ENCODE measurements around the gene TMIE.

The TMIE gene

DNA sequence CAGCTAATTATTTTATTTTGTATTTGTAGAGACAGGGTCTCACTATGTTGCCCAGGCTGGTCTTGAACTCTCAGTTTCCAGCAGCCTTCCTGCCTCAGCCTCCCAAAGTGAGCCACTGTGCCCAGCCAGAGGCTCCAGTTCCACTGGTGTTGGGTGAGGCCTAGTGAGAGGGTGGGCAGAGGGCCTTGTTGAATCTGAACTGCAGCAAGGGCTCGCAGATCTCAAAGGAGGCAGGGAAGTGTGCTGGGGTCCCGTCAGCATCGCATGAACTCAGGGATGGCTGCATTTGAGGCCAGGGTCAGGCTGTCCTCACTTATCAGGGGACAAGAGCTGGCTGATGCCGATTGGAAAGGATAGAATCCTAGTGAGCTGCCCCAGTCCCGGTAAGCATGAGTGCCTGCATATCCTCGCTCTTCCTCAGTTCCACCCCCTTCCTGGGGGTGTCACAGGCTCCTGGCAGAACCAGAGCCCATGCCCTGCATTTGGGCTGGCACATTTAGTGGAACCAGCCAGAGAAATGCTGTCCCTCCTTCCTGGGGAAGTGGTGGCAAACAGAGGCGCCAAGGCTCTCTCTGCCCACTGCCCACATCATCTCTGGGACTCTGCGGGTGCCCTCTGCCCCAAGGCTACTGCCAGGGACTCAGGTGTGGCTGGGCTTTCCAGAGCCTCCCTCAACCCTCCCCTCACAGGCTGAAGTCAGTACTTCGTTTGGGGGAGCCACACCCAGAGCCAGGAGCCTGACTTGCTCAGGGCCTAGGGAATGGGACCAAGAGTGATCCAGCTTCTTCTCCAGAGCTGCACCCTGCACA, 31.8 kb upstream of the TMIE start:
- DNase-seq: no peak

- DNase-seq: no peak
These were observed 30.9 kb upstream of the TMIE start for GRCh38 chr3:46670000-46670890.

DNA sequence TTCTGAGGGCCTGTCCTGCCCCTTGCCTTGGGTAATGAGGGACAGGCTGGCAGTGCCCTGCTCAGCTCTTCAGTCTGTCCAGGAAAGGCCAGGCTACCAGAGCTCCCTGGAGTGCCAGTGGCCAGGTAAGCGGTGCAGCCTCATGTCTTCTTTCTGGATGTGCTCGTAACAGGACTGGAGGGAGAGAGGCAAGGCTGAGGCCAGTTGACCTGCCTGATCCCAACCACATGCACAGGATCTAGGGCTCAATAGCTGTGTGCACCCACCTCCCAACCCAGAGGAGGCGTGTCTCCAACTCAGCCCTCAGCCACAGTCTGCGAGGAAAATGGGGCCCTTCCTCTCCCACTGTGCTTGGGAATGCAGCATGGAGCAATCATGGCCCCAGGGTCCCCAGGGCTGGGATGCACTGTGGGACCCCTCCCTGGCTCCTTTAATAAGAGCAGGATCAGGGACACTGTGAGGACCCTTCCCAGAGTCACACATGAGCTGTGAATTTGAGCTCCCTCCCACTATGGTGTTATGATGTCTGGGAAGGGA, 30.2 kb upstream of the TMIE start:
- DNase-seq: no peak

DNA sequence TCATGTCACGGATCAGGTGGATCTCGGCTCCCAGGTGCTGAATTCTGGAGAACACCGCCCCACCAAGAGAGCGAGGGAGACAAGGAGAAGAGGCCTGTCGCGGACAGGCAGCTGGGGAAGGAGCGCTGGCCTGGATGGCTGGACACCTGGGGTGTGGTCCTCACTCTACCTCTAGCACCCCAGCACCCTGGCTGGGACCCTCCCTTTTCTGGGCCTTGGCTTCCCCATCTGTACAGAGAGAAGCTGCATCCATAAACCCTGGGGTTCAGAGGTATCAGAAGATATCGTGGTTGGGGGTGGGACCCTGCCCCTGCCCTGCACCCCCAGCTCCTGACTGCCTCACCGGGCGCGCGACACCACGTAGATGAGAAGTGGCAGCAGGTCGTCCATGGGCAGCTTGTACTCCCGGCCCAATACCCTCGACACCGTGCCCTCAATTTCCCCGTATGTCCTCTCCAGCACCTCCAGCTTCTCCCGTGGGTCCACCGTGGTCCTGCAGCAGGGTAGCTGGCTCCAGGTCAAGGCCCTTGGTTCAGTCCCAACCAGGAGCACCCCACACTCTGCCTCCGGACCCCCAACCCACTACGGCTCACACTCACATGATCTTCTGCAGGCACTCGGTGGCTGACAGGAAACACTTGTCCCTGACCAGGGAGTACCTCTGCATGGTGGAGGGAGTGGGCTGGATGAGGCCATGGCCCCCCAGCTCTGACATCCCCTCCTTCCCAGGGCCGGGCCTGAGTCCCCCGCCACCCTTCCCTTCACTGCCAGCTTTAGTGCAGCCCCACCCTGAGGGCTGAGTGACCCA, 29.4 kb upstream of the TMIE start:
- no peak for DNase-seq

- no peak for DNase-seq
These were observed 28.9 kb upstream of the TMIE start for GRCh38 chr3:46672349-46672695.

DNA sequence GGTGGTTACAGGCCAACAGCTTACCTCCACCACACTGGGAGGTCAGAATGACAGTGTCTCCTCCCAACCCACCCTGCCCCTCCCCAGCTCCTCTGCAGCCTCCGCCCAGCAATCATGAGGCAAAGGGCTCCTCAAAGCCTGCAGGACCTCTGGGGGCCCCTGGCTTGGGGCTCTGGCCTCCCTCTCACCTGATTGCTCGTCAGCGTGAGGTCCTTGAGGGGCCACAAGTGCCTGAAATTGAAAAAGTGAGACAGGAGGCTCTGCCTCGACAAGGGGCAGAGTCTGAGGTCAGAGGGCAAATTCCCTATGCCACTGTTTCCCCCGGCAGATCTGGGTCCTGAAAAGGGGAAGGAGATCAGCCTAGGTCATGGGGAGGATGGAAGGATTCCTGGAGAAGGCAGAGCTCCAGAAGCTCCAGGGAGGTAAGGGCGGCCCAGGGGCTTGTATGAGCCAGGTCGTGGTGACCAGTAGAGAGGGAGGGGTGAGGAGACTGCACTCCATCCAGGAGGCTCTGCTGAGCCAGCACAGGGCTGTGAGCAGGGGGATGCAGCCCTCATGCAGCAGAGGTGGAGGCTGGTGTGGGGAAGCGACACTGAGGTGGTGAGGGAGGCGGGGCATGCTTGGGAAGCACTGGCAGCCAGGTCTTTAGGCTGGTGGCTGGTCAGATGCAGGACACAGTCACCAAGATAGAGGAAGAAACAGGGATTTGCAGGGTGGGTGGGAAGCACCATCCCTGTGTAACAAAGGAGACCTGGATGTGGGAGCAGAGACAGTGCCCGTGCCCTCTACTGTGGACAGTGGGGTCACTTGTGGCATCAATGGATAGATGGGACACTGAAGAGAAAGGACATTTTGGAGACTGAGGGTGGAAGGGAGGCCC, 27.8 kb upstream of the TMIE start:
- no peak for DNase-seq

DNA sequence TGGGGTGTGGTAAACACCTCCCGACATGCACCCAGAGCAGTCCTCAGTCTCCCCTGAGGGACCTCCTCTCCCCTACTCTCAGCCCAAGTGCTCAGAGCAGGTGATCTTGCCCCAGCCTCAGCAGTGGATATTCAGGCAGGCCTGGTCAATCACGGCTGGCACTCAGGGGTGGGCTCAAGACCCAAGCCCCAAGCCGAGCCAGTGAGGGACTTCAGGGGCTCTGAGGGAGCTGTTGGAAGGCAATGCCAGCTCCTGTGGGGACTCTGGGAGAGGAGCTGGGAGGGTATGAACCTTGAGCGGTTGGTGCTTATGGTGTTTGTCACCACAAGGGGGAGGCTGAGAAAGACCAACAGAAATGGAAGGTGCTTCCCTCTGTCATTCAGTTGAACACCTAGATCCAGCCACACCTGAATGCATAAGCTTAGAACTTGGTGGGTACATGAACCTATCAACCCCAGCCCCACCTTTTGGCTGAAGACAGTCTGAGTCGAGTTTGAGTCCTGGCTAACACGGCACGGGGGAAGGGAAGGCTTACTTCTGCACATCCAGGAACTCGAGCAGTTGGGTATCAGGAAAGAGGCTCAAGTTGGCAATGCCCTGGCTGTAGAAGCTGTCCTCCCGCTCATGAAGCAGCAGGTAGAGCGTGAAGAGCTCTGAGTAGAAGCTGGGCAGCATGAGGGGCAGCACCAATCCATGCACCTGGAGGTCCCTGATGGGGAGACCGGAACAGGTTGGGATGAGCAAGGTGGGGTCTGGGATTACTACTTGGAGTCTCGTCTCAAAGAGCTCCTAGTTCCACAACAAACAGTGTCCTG, 27.0 kb upstream of the TMIE start:
- no peak for DNase-seq

GRCh38 chr3:46675426-46675825, 25.8 kb upstream of the TMIE start:
- no peak for DNase-seq

- DNase-seq: no peak
These were observed 25.2 kb upstream of the TMIE start for GRCh38 chr3:46675843-46676567.

GRCh38 chr3:46676601-46677410, 24.4 kb upstream of the TMIE start:
- no peak for DNase-seq

DNA sequence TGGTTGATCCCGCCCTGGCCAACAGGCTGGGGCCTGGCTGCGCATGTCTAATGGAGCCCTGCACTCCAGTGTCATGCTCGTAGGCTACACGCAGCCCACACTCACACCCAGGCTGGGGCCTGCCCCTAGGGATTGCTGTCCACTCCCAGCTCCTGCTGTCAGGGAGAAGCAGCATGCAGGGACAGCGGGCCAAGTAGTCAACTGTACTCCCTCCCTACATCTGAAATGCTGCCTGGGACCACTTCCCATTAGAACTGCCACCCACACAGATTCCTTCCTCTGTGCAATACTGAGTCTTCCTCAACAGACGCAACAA, 23.8 kb upstream of the TMIE start:
- peak; percentile 10 to 41 for DNase-seq

DNA sequence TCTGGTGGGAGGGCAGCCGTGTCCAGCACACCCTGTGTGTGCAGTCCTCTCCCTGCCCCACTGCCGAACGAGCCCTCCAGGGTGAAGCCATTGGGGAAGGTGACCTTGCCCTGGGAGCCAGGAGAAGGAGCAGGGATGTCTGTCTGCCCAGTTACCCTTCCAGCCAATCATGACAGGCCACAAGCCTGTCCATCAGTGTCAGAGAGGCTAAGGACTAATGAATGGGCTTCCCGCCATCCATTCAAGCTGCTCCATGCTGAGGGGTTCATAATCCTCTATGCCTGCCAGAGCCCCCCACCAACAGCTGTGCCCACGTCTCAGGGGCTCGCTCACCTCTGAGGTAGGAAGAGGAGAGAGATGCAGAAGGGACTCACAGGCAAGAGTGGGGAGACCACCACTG, 22.9 kb upstream of the TMIE start:
- no peak for DNase-seq

DNA sequence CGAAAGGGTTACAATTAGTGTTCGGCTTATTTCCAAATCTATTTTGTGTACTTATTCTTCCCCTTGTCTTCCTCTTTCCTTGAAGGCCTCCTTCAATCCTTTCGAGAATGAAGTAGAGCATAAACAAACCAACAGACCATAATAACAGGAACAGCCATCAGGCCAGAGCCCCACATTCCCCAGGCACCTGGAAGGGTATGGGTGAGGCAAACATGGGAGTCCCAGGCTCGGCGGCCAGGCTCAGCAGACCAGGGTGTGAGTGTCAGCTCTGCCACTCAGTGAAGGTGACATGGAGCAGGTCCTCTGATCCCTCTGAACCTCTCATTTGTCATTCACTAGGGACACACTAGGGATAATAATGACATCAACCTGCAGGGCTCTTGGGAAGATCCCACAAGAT, 21.5 kb upstream of the TMIE start:
- no peak for DNase-seq

DNA sequence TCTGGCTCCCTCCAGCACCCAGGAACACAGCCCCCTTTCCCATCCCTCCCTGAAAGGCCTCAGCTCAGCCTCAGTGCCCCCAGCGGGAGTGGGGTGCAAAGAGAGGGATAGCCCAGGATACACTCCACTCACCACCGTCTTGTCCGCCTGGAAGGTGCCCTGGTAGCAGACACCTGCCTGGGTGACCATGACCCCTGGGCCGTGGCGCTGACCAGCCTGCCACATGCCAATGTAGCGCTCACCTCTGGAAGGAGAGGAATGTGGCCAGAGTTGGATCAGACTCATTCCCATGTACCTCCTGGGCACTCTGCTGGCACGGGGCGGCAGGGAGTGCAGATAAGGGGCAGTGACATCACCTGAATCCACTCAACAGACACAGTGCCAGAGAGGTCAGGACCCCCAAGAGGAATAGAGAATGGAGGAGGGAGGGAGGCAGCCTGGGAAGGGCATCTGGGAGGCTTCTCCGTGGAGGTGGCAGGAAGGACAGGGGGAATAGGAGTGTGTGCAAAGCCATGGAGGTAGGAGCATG, 20.8 kb upstream of the TMIE start:
- DNase-seq: no peak

DNA sequence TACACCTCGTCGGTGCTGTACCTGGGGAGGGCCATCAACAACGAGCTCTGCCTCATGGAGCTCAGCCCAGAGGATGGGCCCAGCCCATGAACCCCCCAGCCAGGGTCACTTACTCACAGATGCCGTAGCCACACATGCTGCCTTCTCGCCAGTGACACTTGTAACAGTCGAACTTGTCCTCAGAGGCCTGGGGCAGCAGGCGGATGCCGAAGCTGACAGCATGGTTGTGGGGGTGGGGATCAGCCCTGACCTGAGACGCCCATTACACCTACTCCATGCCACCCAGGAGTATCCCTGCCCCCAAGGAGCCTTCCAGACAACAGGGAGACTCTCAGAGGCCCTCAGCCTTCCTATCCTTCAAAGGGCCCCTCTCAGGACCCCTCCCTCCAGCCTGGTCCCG, 19.8 kb upstream of the TMIE start:
- DNase-seq: no peak

DNA sequence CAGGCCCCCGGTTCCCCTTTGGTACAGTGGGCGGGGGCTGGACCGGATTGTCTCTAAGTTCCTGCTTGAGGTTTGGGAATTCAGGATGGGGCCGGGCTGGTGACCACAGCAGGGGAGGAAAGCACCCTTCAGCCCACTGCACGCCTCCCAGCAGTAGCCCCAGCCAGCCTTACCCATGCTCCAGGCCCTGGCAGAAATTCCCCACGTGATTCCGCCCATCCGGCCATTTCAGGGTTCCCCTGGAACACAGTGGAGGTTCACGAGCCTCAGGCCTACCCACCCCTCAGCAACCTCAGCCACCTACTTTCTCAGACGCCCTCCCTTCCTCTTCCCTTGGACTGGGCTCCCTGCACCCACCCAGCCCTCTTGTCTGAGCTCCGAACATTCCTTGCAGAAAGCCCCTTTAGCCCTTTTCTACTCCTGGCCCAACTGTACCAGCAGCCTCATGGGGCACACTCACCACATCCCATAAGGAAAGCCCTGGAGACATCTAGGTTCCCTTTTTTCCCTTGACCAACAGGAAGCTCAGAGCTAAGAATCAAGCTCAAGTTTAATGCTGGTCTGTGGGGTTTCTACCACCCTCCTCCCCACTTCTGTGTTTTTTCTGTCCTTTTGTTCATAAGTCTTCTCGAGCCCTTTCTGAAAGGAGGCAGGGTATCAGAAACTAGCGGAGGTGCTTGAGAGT, 19.2 kb upstream of the TMIE start:
- DNase-seq: peak; percentile 50 to 66

- no peak for DNase-seq
These were observed 18.2 kb upstream of the TMIE start for GRCh38 chr3:46682974-46683373.

DNA sequence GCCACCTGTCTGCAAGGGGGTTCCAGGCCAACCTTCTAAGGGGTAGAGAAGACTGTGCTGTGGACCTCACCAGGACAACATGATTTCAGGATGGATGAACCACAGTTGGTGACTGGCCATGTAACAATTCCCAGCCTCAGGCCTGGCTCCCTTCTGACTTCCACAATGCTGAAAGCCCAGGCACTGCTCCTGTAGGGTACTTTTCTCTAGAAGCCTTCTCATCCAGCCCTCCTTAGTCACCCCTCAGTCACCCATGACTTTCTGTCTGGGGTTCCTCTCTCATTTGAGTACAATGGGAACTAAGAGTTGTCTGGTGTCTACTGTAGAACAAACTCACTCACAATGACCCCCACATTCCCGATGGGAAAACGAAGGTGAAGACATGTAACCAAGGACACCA, 16.3 kb upstream of the TMIE start:
- peak in 1 of 2 donors; percentile 7 for DNase-seq

DNA sequence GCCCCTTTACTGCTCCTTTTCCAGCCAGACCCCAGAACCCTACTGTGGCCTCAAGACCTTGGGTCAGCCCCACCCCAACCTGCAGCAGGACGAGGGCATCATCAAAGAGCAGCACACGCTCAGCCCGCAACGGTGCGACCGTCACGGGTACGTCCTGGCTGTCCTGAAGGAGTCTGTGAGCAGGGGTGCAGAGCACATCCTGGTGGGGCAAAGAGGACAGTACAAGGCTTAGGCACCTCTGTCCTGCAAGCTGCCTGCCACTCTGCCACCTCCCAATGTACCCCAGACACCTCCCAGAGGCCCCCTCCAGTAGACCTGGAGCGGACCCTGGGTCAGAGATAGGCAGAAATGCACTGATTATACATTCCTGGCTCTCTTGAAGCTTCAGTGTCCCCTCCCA, 15.7 kb upstream of the TMIE start:
- no peak for DNase-seq

Data from inflammatory macrophage (primary cell).